HG02981 (cell line): ENCODE data around the gene VPS13D.

Experiments used
- ATAC-seq: cut with Tn5 transposase; IDR thresholded peaks from one replicate; pipeline ENCODE4 v1.9.1; 2021; ENCODE audit warnings: mild to moderate bottlenecking, moderate library complexity; ENCODE audit not compliant: unreplicated experiment

Gene VPS13D

DNA sequence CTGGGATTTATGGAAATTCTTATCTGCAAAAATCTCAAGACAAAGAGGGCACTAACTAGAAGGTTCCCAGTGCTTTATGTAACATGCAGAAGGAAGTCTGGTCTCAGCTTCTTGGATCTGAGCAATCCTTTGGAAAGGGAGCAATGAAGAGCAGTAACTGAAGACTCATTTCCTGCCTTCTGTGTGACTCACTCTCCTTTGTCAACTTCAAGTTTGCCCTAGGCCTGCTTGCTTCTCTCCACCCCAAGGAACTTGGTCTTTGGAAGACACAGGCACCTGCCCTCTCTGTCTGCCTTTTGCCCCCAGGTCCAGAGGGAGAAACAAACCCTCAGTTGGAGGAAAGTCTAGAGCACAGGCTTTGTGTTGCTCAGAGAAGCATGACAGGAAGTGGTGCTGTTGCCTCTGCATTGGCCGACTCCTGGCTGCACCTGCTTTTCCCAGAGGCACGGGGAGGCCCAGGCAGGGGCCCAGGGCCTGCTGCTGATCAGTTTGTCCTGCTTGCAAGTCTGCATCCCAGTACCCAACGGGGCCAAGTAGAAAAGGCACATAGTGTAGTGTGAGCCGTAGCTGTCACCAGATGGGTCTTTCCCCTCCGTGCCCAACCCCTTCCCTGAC, 251.0 kb downstream of the VPS13D start:
- no peak for ATAC-seq

DNA sequence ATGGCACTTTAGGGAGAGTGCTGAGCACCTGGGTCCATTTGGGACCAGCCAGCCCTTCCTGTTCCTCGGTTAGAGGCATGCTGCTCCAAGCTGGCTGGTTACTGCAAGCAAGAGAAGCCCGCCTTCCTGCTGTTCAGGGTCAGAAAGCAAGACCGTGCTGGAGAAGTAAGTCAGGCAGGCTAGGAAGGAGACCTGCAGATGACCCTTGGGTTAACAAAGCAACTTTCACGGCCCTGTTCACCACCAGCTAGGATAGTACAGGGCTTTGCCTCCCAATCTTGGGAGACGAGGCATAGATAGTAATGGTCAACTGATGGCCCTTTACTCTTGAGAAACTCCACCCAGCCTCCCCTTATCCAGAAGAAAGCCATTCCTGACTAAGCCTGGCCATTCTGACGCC, 252.1 kb downstream of the VPS13D start:
- ATAC-seq = no peak

DNA sequence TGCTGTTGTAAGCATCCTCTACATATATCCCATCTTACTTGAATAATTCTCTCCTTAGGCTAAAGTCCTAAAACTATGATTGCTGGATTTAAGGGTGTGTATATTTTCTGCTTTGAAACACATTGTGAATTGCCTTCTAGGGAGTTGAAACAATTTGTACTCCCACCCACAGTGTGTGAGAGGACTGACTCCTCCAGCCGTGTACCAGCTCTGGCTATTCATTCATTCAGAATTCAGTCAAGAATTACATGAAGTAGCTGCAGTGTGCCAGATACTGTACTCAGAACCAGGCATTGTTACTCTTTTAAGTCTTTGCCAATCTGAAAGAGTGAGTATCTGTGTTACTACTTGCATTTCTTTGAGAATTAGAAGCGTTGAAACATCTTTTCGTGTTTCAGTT, 253.2 kb downstream of the VPS13D start:
- ATAC-seq = no peak

DNA sequence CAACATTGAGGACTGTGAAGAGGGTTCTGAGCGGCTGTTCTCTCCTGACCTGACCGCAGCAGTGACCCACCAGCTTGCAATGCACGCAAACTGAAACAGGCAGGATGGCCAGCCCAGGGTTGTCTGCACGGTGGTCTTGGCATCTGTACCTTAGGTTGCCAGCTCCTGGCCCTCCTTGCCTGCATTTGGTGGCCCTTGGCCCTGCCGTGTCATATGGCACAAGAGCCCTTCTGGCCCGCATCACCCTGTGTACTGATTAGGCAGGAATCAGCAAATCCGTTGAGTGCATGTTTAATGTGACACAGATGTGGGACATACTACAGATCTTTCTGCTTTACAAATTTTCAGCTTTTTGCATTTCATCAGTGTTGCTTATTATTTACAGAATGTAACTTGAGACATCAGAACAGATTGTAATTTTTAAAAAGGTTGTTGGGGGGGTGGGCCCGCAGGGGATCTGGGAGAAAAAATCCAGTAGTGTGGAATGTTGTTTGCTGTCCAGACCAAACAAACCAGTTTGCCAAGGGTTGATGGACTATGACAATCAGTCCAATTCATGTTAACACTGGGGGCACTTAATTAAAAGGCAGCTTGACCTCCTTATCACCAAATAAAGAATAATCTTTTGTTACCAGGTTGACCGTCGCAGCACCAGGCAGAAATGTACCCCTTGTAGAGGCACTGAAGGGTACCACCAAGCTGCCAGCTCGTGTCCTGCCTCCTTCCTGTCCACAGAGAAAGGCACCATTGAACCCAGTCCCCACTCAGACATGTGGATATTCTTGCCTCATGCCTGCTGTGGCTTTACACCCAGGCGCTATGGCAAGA, 255.6 kb downstream of the VPS13D start:
- ATAC-seq = no peak

DNA sequence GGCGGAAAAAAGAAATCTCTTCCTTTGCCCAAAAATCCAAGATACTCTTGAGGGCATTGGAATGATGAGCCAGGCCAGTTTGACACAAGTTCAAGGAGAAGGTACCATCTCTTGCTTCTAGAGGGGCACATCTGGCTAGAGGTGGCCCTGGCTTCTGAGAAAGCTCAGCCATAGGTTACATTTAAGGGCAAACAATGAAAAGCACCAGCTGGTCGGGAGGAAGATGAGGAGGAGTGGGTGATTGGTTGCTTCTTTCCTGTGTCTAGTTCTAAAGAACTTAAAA, 256.2 kb downstream of the VPS13D start:
- ATAC-seq = no peak

DNA sequence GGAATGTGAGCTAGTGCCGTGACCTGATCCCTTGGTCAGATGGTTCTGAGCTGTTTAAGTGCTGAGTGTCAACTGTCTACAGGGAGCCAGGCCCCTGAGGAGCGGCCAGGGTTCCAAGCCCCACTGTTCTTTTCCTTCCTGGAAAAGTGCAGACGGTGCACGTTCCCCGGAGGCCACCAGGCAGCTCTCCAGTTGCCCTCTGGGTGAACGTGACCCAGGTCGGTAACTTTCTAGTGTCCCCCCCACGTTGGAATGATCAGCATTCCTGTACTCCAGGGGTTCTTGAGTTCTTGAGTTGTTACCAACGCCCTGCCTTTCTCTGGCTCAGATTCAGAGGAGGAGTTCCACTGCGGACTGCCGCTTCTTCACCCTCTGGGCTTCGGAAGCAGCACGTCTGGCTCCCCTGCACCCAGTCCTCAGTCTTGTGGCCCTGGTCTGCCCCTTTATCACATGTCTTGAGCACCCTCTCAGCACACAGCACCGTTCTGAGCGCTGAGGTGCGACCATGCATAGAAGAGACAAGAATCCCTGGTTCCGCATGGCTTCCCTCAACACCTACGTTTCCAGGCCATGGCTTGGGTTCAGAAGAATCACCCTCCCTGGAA, 256.7 kb downstream of the VPS13D start:
- ATAC-seq = no peak

DNA sequence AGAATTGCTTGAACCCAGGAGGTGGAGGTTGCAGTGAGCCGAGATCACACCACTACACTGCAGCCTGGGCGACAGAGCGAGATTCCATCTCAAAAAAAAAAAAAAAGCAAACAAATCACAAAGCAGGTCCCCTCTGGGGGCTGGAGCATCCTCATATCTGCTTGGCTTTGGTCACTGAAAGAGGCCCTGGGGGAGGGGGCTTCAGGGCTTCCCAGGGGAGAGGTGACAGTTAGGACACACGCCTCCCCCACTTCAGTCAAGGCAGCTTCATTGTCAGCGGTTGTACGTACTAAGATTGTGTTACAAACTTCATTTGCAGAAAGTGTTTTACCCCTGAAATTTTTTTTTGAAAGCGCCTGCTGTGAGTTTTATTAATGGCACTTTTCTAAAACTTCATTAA, 257.7 kb downstream of the VPS13D start:
- ATAC-seq = no peak

DNA sequence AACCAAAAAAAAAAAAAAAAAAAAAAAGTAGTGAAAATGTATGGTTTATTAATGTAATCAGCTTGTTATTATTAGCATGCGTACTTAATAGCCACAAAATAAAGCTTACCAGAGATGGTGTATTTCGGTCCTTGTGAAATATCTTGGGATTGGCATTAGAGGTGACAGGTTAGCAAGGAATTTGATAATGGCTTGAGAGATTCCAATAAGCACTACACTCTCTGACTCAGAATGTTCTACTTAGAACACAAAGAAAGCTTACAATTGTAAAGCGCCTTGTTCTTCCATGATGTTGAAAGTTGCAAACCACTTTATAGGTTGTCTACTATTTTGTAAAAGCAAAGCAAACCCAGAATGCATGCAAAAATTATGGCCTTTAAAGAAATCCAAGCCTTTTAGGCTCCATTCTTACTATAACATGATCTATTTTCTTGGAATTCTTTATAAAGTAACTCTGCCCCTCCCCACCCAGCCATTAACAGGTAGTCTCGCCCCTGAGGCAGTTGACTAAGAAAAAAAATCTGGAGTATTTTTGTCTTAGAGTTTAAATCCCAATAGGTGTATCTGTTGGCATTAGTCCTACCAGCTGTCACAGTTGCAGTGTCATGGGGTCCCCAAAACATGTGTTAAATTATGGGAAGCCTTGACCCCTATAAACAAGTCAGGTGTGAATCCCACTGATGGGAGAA, 259.0 kb downstream of the VPS13D start:
- no peak for ATAC-seq

DNA sequence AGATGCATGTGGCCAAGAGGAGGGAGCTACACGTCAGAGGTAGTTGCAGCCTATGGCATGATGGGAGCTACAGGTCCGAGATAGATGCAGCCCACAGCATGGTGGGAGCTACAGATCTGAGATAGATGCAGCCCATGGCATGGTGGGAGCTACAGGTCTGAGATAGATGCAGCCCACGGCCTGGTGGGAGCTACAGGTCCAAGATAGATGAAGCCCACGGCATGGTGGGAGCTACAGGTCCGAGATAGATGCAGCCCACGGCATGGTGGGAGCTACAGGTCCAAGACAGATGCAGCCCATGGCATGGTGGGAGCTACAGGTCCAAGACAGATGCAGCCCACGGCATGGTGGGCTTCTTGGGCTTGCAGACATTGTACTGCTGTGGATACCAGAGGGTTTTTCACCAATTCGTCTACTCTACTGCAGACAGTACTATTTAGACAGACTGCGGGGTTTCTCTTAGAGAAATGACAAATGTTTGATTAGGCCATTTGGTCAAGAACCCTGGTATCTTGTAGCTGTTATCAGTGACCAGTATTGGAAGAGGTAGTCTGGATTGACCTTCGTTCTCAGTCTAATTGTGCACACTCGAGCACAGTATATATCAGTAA, 260.8 kb downstream of the VPS13D start:
- no peak for ATAC-seq

DNA sequence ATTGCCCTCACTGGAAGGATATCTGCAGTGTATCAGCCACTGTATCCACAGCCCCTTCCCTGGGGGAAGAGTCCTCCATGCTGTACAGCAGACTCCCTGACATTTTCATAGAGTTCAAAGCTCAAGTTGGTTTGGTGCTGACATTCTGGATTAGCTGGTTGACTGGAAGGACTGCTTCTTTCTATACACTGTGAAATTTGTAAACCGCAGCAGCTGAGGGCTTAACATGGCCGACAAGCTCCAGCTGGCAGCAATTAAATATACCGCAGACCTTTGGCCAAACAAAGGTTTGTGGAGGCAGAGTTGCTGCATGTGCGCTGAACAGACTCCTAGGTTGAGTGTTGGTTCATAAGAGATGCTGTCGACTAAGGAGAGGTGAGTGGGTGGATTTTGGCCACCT, 261.8 kb downstream of the VPS13D start:
- ATAC-seq = no peak

DNA sequence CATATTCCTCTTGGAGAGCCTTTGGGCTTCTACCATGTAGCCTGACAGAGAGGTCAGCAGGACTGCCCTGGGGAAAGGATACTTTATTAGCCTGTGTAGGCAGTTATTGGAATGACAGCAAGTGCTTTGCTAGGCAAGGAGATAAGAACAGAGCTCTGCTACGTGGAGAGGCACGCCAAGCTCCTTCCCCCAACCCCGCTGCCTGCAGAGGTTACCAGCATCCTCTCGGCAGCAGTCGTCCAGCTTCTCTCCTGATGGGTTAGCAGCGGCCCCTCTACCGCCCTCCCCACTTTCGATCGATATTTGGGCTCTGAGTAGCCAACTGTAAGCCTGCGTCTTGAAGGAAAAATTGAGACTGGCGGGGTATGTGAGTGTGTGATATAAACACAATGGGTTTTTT, 265.9 kb downstream of the VPS13D start:
- ATAC-seq = no peak

DNA sequence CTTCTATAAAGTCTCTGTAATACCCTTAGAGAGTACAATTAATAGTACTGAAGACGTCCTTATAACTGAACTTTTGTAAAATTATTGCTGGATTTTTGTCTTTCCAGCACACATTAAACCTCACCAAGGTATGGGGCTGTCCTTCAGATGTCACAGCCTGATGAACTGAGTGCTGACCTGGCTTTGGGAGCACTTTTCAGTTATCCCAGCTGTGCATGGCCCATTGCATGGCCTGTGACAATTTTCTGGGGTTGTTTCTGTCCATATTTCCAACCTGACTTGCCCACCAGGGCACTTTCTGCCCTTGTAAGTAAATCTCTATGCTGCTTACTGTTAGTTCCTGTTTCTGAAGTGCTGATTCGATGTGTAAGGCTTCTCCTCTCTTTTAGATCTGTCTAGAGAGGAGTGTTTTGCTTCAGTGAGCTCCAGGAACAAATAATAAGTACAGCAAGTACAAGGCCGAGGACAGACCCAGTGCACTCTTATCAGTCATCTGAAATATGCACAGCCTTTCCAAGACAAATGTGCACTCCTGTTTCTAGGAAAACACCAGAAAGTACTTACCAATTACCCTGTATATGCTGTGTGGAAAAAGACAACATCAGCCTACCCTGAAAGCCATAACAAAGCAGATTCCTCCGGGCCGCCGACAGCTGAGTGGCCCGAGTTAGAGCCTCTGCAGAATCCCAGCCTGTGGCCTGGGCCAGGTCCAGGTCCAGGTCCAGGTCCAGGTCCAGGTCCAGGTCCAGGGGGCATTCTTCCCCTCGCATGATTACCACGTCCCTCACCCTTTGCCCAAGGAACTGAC, 266.5 kb downstream of the VPS13D start:
- no peak for ATAC-seq

DNA sequence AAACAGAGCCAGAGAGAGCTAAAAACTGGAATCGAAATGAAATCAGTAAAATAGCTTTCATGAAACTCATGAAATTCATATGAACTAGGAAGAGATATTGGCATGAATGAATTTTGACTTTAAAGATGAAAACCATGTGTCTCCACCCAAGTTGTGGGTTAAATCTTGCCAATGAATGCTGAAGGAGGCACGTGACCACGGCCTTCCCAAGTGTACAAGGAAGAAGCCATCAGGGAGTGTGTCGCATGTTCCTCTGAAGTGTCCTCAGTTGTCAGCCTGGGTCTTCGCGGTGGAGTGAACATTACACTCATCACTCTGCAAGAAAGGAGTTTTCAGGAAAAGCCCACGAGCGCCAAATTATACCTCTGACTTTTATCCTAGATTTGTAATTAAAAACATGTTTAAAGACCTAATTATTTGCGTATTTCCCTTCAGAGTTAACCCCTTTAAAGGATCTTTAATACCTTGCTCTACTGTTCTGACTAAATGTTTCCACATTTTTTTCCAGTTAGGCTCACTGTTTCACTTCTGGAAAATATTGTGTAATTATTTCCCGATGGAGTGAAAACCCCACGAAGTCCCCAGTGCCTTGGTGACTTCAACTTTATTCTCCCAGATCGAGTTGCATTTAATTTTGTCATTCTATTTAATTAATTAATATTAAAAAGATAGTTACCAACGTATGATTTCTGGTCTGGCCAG, 269.9 kb downstream of the VPS13D start:
- ATAC-seq = no peak

DNA sequence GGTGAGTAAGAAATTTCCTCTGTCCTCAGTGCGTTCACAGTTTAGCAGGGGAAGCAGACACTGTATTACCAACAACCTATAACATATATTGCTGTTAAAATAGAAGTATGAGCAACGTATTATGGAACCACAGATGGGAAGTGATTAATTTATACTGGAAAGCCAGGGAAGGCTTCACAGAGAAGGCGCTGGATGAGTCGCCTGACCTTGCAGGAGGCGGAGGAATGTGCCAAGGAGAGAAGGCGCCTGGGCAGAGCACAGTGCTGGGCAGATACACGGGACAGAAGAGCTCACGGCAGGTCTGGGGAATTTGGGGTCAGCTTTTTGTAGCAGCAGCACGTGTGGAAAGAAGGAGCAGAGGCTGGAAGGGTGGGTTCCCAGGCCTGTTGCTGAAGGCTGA, 271.8 kb downstream of the VPS13D start:
- no peak for ATAC-seq

DNA sequence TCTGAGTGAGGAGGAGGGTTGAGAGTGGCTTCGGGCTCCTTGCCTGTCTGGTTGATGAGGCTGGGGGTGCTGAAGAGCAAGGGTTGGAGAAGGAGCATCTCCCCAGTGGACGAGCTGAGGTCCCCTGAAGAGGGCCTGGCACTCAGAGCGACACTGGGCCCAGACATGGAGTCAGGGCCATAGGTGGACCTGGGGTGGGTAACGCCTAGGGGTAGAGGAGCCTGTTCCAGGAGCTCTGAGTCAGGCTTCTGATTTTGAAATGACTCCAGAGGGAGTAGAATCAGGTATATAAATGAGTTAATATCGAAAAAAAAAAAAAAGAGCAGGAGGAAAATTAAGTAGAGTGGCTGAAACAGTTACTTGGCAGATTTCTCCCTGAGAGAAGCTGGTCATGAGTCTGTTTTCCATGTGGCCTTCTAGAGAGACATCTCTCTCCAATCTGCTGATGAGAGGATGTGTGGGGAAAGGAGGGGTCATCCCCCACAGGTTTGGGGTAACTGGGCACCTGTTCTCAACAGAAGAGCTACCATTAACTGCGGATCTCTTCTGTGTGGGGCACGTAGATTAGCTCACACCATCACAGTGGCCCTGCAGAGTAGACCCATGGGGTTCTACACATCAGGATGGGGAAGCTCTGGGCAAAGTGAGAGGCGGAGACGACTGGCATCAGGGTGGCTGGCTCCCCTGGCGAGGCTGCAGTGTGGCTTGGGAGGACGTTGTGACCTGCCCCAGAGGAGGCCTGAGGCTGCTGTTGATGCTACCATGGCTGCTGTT, 272.7 kb downstream of the VPS13D start:
- ATAC-seq = no peak

DNA sequence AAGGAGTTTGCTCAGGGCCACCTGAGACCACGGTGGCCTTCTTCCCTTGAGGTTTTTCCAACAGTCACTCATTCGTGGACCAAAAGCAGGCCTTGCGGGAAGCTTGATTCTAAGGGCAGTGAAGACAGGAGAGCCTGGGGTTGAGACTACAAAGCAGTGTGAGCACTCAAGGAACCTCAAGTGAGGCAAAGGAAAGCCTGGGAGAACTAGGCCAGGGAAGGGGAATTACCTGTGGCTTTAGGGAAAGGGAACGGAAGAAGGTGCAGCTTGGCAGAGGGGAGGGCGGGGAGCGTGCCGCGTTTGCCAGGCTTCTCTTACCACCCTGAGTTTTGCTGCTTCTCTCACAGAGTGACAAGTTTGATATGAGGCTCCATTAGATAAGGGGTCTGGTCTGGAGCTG, 273.9 kb downstream of the VPS13D start:
- ATAC-seq = no peak

DNA sequence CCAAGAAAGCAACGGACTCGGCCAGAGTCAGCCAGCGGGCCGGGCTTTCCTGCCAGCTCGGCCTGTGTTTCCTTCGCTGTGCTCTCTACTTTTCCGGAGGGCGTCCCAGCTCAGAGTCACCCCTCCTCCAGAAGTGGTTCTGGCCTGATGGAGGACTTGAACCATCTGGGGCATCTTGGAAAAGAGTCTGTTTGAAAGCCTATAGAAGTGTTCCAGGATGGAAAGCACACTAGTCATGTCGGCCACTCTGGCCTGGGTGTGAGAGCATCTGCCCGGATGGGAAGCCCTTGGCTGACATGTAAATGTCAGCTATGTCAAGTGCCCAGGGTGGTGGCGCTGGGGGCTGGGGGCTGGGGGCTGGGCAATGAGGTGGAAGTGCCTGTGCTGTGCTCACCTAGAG, 274.8 kb downstream of the VPS13D start:
- no peak for ATAC-seq

DNA sequence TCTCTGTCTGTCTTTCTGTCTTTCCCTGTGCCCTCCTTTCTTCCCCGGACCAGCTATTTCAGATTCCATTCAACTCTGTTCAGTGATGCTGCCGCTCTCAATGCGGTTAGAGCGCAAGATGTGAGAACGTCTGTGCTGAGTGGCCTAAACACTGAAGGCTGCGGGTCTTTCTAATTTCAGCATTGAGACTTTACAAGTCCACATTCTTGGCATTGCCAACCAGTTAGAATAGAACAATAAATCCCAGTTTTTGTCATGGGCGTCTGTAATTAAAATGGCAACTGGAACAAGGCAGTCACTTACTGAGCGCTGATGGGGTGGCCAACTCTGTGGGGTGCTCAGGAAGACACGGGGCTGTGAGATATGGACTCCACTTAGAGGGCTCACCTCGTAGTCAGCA, 275.4 kb downstream of the VPS13D start:
- no peak for ATAC-seq

DNA sequence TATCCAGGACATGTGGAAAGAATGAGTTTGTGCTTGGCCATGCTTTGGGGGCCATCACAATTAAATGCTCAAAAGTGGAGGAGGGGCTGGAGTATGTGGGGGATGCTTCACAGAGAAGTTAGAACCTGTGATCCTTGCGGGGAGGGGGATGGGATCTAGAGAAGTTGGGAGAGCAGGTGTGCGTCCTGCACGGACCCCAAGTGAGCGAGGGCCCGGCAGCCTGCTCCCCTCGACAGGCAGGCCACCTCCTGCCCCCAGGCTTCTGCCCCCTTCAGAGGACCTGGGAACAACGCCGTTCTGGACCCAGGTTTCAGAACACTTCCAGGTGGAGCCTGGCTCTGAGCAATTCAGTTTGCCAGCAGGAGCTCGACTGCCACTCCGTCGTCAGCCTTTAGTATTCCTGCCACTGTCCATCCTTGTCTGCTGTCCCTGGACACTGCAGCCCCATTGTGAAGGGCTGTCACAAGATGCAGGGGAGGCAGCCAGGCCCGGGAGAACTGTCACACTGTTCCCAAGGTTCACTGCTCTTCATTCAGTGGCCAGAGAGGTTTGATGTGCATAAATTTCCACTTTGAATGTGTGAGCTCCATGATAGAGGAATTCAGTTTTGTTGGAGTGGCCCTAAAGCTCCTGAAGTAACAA, 275.9 kb downstream of the VPS13D start:
- no peak for ATAC-seq
